Calu3 (cell line): Measurements from ENCODE around the gene TNNI3. TPM values are rescaled to one million over a fixed set of nuclear protein-coding genes. Genes with fewer than 3 reads are reported as not detected.

Source experiments
- BruUV-seq: library from RNA; stranded (reverse); fragments of 400-500 nt; replicated peaks from 2 replicates; lab custom pipeline; 2021; lab: Mats Ljungman, UMichigan
- CTCF ChIA-PET: fragments of 300-600 bp; sonication (Branson Sonifier 250); formaldehyde crosslinking; loops from one replicate; lab custom pipeline; 2022; ENCODE audit warnings: antibody characterized with exemption; lab: Charles Lee
- DNase-seq: peaks from one replicate; pipeline ENCODE4 v3.0.0; 2022
- H3K27ac Mint-ChIP-seq: one replicate; pipeline ENCODE4 v1.8.0; 2022; ENCODE audit warnings: mixed read lengths; ENCODE audit not compliant: unreplicated experiment
- H3K27me3 Mint-ChIP-seq: one replicate; pipeline ENCODE4 v1.8.0; 2022; ENCODE audit warnings: mixed read lengths; ENCODE audit not compliant: unreplicated experiment
- H3K36me3 Mint-ChIP-seq: one replicate; pipeline ENCODE4 v1.8.0; 2022; ENCODE audit warnings: mild to moderate bottlenecking, moderate library complexity, mixed read lengths; ENCODE audit not compliant: insufficient read depth, unreplicated experiment
- H3K4me1 Mint-ChIP-seq: one replicate; pipeline ENCODE4 v1.8.0; 2022; ENCODE audit warnings: mild to moderate bottlenecking, low read depth, mixed read lengths; ENCODE audit not compliant: unreplicated experiment
- H3K4me3 Mint-ChIP-seq: one replicate; pipeline ENCODE4 v1.8.0; 2022; ENCODE audit warnings: mild to moderate bottlenecking, low read depth, moderate library complexity, mixed read lengths; ENCODE audit not compliant: unreplicated experiment
- H3K9me3 Mint-ChIP-seq: one replicate; pipeline ENCODE4 v1.8.0; 2022; ENCODE audit warnings: low read depth, mixed read lengths; ENCODE audit not compliant: unreplicated experiment
- intact Hi-C: fragments of 100-400 bp; cut with micrococcal nuclease; formaldehyde crosslinking; loops from one replicate; pipeline ENCODE4 v1.10.0; 2022; ENCODE audit not compliant: unreplicated experiment
- total RNA-seq: library from RNA; stranded (reverse); gene quantifications from 2 replicates; pipeline ENCODE4 v1.2.3, GENCODE V29; 2022
- TF ChIP-seq, protein P1 (sequence below): fragments of 200-600 bp; IDR thresholded peaks from one replicate; pipeline ENCODE4 v1.8.0; 2022; ENCODE audit warnings: antibody characterized with exemption; ENCODE audit not compliant: unreplicated experiment

TNNI3 gene
- total RNA-seq, 1 experiment from 2014 or later: 1.3 TPM

GRCh38 chr19:55193481-55193880 lies 35.9 kb upstream of the TNNI3 start:
- Mint-ChIP-seq H3K4me3 (no peak overlapping the region), H3K27ac (no peak overlapping the region), H3K27me3 (no peaks in the 10 kb centered on the region), H3K36me3 (peaks cover 20% of the 10 kb centered on the region), H3K9me3 (no peaks in the 10 kb centered on the region), H3K4me1 (peaks cover 8% of the 10 kb centered on the region)
- no TSS peak for BruUV-seq
- no peak for DNase-seq
- intact Hi-C loops: no loop called here
- TF ChIP-seq, protein P1, sequence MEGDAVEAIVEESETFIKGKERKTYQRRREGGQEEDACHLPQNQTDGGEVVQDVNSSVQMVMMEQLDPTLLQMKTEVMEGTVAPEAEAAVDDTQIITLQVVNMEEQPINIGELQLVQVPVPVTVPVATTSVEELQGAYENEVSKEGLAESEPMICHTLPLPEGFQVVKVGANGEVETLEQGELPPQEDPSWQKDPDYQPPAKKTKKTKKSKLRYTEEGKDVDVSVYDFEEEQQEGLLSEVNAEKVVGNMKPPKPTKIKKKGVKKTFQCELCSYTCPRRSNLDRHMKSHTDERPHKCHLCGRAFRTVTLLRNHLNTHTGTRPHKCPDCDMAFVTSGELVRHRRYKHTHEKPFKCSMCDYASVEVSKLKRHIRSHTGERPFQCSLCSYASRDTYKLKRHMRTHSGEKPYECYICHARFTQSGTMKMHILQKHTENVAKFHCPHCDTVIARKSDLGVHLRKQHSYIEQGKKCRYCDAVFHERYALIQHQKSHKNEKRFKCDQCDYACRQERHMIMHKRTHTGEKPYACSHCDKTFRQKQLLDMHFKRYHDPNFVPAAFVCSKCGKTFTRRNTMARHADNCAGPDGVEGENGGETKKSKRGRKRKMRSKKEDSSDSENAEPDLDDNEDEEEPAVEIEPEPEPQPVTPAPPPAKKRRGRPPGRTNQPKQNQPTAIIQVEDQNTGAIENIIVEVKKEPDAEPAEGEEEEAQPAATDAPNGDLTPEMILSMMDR: no peak
- CTCF ChIA-PET: no interaction called here

GRCh38 chr19:55189403-55189835 lies 31.9 kb upstream of the TNNI3 start:
- intact Hi-C loops: no loop called here
- H3K4me1 Mint-ChIP-seq: peaks cover 8% of the 10 kb centered on the region
- no peaks in the 10 kb centered on the region for H3K9me3 Mint-ChIP-seq
- TF ChIP-seq, protein P1: no peak
- peaks cover 16% of the 10 kb centered on the region for H3K36me3 Mint-ChIP-seq
- CTCF ChIA-PET: no interaction called here
- BruUV-seq: no TSS peak
- no peak for DNase-seq
- no peaks in the 10 kb centered on the region for H3K27me3 Mint-ChIP-seq
- H3K27ac Mint-ChIP-seq: no peak overlapping the region
- H3K4me3 Mint-ChIP-seq: no peak overlapping the region

GRCh38 chr19:55188625-55189024 lies 31.1 kb upstream of the TNNI3 start:
- Mint-ChIP-seq H3K4me1 (peaks cover 8% of the 10 kb centered on the region), H3K27me3 (no peaks in the 10 kb centered on the region), H3K36me3 (peaks cover 20% of the 10 kb centered on the region), H3K9me3 (no peaks in the 10 kb centered on the region), H3K4me3 (no peak overlapping the region), H3K27ac (no peak overlapping the region)
- BruUV-seq: no TSS peak
- TF ChIP-seq, protein P1: no peak
- DNase-seq: no peak
- intact Hi-C loops: no loop called here
- CTCF ChIA-PET: no interaction called here

DNA sequence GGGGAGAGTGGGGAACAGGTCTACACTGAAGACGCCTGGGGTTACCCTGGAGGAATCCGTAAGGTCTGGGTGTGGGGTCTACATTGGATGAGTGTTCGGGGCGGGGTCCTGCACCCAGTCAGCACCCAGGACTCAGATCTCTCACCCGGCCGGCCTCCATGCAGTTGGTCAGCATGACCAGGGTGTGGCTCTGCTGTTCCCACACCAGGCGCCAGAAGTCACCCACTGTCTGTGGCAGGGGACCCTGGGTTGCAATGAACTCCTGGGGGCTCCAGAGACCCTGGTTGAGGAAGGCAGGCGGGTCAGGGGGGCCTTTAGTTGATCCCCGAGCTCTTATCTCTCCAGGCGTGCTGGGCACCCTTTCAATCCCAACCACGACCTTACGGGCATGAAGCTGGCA lies 28.5 kb upstream of the TNNI3 start:
- H3K27ac Mint-ChIP-seq: no peak overlapping the region
- H3K4me1 Mint-ChIP-seq: peaks cover under 1% of the 10 kb centered on the region
- no peak overlapping the region for H3K4me3 Mint-ChIP-seq
- H3K36me3 Mint-ChIP-seq: peaks cover 15% of the 10 kb centered on the region
- CTCF ChIA-PET: no interaction called here
- intact Hi-C loops: no loop called here
- BruUV-seq: no TSS peak
- H3K9me3 Mint-ChIP-seq: no peaks in the 10 kb centered on the region
- no peak for DNase-seq
- H3K27me3 Mint-ChIP-seq: peaks cover 5% of the 10 kb centered on the region
- TF ChIP-seq, protein P1: no peak
